ENCODE results near the gene FCRL5.

Gene FCRL5

GRCh38 chr1:157584503-157584902 lies 32.2 kb upstream of the FCRL5 start:
- no peak overlapping the region for H3K4me3 ChIP-seq (ENCODE audit: low read length)
- no peak for DNase-seq (ENCODE audit: low read depth)
- TF ChIP-seq, protein P1, sequence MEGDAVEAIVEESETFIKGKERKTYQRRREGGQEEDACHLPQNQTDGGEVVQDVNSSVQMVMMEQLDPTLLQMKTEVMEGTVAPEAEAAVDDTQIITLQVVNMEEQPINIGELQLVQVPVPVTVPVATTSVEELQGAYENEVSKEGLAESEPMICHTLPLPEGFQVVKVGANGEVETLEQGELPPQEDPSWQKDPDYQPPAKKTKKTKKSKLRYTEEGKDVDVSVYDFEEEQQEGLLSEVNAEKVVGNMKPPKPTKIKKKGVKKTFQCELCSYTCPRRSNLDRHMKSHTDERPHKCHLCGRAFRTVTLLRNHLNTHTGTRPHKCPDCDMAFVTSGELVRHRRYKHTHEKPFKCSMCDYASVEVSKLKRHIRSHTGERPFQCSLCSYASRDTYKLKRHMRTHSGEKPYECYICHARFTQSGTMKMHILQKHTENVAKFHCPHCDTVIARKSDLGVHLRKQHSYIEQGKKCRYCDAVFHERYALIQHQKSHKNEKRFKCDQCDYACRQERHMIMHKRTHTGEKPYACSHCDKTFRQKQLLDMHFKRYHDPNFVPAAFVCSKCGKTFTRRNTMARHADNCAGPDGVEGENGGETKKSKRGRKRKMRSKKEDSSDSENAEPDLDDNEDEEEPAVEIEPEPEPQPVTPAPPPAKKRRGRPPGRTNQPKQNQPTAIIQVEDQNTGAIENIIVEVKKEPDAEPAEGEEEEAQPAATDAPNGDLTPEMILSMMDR (IDR thresholded peaks at IDR 0.05; ENCODE audit: insufficient read depth, low read depth, low read length, missing control alignments) = no peak

DNA sequence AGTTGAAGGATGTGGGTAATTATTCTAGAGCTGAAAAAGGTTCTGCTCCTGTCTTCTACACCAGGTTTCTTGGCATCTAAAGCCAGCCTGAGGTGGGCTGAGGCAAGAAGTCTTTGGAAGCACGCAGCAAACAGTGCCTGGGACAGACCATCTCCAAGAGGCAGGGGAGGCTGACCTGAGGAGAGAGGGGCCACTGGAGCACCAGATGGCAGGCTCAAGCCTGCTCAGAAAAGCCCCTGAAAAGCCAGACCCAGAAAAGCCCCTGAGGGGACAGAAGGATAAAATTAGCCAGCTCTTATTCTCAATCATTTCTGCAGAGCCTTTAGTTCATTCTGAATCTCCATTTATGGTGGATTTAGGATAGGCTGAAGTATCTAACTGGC lies 28.5 kb upstream of the FCRL5 start:
- TF ChIP-seq, protein P1 (IDR thresholded peaks at IDR 0.05; ENCODE audit: insufficient read depth, low read depth, low read length, missing control alignments) = no peak
- no peak overlapping the region for H3K4me3 ChIP-seq (ENCODE audit: low read length)

DNA sequence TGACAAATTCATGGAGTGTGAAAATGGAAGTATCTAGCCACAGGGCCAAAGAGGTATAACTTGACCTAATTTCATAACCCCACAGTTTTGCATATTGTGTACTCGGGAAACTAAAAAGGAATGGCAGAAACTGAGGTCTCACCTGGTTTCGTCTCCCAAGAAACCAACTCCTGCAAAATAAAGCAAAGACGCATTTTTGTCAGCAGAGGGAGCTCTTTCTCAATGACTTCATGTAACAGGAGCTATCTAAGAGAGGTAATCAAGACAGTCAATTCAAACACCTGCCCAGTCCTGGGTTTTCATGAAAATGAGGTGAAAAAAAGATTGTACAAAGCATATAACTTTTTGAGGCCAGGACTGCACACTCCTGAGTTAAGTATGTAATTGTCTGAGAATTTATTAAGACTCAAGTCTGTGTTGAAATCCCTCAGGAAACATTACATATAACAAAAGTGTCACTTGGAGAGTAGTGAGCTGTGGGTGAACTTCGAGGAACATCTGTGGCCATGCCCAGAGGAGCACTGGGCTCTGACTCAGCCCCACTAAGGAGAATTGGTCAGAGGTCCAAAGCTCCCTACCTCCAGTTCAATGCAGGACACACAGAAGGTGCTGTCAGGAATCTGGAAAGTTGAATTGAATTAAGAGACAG lies 28.0 kb upstream of the FCRL5 start:
- H3K4me3 ChIP-seq (ENCODE audit: low read length) = no peak overlapping the region
- peak; percentile 79 for DNase-seq (ENCODE audit: low read depth)
- TF ChIP-seq, protein P1 (IDR thresholded peaks at IDR 0.05; ENCODE audit: insufficient read depth, low read depth, low read length, missing control alignments) = peak; percentile 71

More for the DNA sequence above, 28.5 kb upstream of the FCRL5 start:
- no peak for DNase-seq (ENCODE audit: low read depth)

GRCh38 chr1:157577420-157577819 lies 25.1 kb upstream of the FCRL5 start:
- TF ChIP-seq, protein P1 (IDR thresholded peaks at IDR 0.05; ENCODE audit: insufficient read depth, low read depth, low read length, missing control alignments) = no peak
- DNase-seq (ENCODE audit: low read depth) = no peak
- H3K4me3 ChIP-seq (ENCODE audit: low read length) = no peak overlapping the region

DNA sequence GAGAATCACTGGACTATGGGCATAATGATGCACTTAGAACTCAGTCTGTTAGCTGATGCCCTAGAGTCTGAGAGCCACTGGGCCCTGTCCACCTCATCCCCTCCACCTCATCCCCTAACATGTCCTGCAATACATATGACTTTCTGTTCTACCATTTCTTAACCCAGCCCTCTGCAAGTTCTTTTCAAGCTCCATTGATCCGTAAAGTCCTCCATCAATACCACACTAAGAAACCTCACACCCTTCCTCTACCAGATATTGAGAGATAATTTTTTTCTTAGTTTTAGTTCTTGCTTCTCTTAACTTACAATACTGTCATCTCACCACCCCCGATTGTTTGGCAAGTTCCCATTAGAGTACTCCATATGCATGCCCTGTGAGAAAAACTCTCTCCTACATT lies 23.4 kb upstream of the FCRL5 start:
- TF ChIP-seq, protein P1 (IDR thresholded peaks at IDR 0.05; ENCODE audit: insufficient read depth, low read depth, low read length, missing control alignments) = no peak
- H3K4me3 ChIP-seq (ENCODE audit: low read length) = no peak overlapping the region
- DNase-seq (ENCODE audit: low read depth) = no peak

- TF ChIP-seq, protein P1 (IDR thresholded peaks at IDR 0.05; ENCODE audit: insufficient read depth, low read depth, low read length, missing control alignments) = no peak
- H3K4me3 ChIP-seq (ENCODE audit: low read length) = no peak overlapping the region
- DNase-seq (ENCODE audit: low read depth) = no peak
Measured at GRCh38 chr1:157574836-157575235, 22.5 kb upstream of the FCRL5 start.

Data from epithelial cell of esophagus (primary cell).